GM23338 (cell line): ENCODE results near the gene AKR1C2. TPM values are rescaled to one million over a fixed set of nuclear protein-coding genes. Genes with fewer than 3 reads are reported as not detected.

Experiments used
- ATAC-seq: fragments of 200-7000 bp; cut with Tn5 transposase; 3 replicates; pipeline ENCODE4 v1.9.1; 2020
- DNase-seq: peaks from one replicate; pipeline ENCODE4 v3.0.0-alpha.2; 2015; ENCODE audit warnings: low spot score
- H2AFZ ChIP-seq: fragments of 200-600 bp; sonication (generic); 2 replicates; pipeline ENCODE4 v1.8.0; 2016; ENCODE audit warnings: antibody characterized with exemption, mild to moderate bottlenecking, moderate library complexity
- H3F3A ChIP-seq: fragments of 200-600 bp; sonication (generic); replicated peaks from 2 replicates; pipeline ENCODE4 v1.8.0; 2017; ENCODE audit warnings: antibody characterized with exemption, mixed run types, low read depth
- H3K27ac ChIP-seq: fragments of 200-600 bp; sonication (generic); 2 replicates; pipeline ENCODE4 v1.6.1; 2016; ENCODE audit warnings: low read depth
- H3K27me3 ChIP-seq: fragments of 200-600 bp; sonication (generic); 2 replicates; pipeline ENCODE4 v1.8.0; 2016; ENCODE audit warnings: mild to moderate bottlenecking, mixed run types, moderate library complexity; ENCODE audit not compliant: insufficient read depth
- H3K36me3 ChIP-seq: fragments of 200-600 bp; sonication (generic); 2 replicates; pipeline ENCODE4 v1.8.0; 2016; ENCODE audit warnings: mild to moderate bottlenecking; ENCODE audit not compliant: insufficient read depth
- H3K4me1 ChIP-seq: fragments of 200-600 bp; sonication (generic); 2 replicates; pipeline ENCODE4 v1.8.0; 2016; ENCODE audit warnings: mild to moderate bottlenecking, moderate library complexity; ENCODE audit not compliant: insufficient read depth
- H3K4me2 ChIP-seq: fragments of 200-600 bp; sonication (generic); 2 replicates; pipeline ENCODE4 v1.7.1; 2017; ENCODE audit warnings: mixed run types
- H3K4me3 ChIP-seq: fragments of 200-600 bp; sonication (generic); 2 replicates; pipeline ENCODE4 v1.6.1; 2016; ENCODE audit warnings: mixed run types
- H3K79me2 ChIP-seq: fragments of 200-600 bp; sonication (generic); replicated peaks from 2 replicates; pipeline ENCODE4 v1.8.0; 2017; ENCODE audit warnings: mild to moderate bottlenecking; ENCODE audit not compliant: insufficient read depth
- H3K9me2 ChIP-seq: fragments of 200-600 bp; sonication (generic); 2 replicates; pipeline ENCODE4 v1.8.0; 2017; ENCODE audit not compliant: insufficient read depth
- H4K20me1 ChIP-seq: fragments of 200-600 bp; sonication (generic); replicated peaks from 2 replicates; pipeline ENCODE4 v1.8.0; 2017; ENCODE audit warnings: mild to moderate bottlenecking; ENCODE audit not compliant: insufficient read depth
- H3K27ac Mint-ChIP-seq: 2 replicates; pipeline ENCODE4 v1.8.0; 2020; ENCODE audit warnings: inconsistent platforms, mild to moderate bottlenecking, moderate library complexity, mixed read lengths
- H3K27me3 Mint-ChIP-seq: 3 replicates; pipeline ENCODE4 v1.8.0; 2022; ENCODE audit warnings: low read depth, mild to moderate bottlenecking, moderate library complexity, mixed read lengths, inconsistent platforms; ENCODE audit not compliant: insufficient read depth, poor library complexity
- H3K36me3 Mint-ChIP-seq: 3 replicates; pipeline ENCODE4 v1.8.0; 2021; ENCODE audit warnings: low read depth, mild to moderate bottlenecking, inconsistent platforms, moderate library complexity, mixed read lengths
- H3K4me1 Mint-ChIP-seq: 3 replicates; pipeline ENCODE4 v1.8.0; 2020; ENCODE audit warnings: mild to moderate bottlenecking, inconsistent platforms, mixed read lengths
- H3K4me3 Mint-ChIP-seq: 3 replicates; pipeline ENCODE4 v1.8.0; 2021; ENCODE audit warnings: moderate library complexity, mild to moderate bottlenecking, inconsistent platforms, mixed read lengths
- H3K9me3 Mint-ChIP-seq: 3 replicates; pipeline ENCODE4 v1.8.0; 2020; ENCODE audit warnings: moderate library complexity, mild to moderate bottlenecking, inconsistent platforms, mixed read lengths
- JUNB ChIP-seq: IDR thresholded peaks from one replicate; pipeline ENCODE4 v1.6.1; 2016; ENCODE audit warnings: antibody characterized with exemption; ENCODE audit not compliant: unreplicated experiment
- POLR2AphosphoS5 ChIP-seq: IDR thresholded peaks from 2 replicates; pipeline ENCODE4 v1.6.1; 2016; ENCODE audit warnings: antibody characterized with exemption, low read depth
- STAT1 ChIP-seq: IDR thresholded peaks from one replicate; pipeline ENCODE4 v1.6.1; 2016; ENCODE audit warnings: antibody characterized with exemption; ENCODE audit not compliant: unreplicated experiment
- ZNF331 ChIP-seq: fragments of 250-450 bp; sonication (Bioruptor Pico); IDR thresholded peaks from 2 replicates; pipeline ENCODE4 v1.5.0; 2020; ENCODE audit warnings: low read depth, mild to moderate bottlenecking, moderate library complexity
- polyA plus RNA-seq: library from polyadenylated mRNA; unstranded; fragments of >200 nt; fragmentation: Nextera tagmentation; extraction: Ambion mirVana; gene quantifications from 2 replicates; pipeline ENCODE4 v1.2.1, GENCODE V29; 2016
- total RNA-seq: library from RNA; depleted of rRNA; stranded (reverse); fragments of >200 nt; shearing (Covaris generic); gene quantifications from 2 replicates; pipeline ENCODE4 v1.2.3, GENCODE V29; 2014
- TF ChIP-seq, protein P1 (sequence below): fragments of 250-450 bp; sonication (Bioruptor Pico); IDR thresholded peaks from 2 replicates; pipeline ENCODE4 v1.5.0; 2020; ENCODE audit warnings: mild to moderate bottlenecking, moderate library complexity

The AKR1C2 gene
- total and polyA plus RNA-seq, 2 experiments from 2014 or later: 0.35 to 0.86 TPM

DNA sequence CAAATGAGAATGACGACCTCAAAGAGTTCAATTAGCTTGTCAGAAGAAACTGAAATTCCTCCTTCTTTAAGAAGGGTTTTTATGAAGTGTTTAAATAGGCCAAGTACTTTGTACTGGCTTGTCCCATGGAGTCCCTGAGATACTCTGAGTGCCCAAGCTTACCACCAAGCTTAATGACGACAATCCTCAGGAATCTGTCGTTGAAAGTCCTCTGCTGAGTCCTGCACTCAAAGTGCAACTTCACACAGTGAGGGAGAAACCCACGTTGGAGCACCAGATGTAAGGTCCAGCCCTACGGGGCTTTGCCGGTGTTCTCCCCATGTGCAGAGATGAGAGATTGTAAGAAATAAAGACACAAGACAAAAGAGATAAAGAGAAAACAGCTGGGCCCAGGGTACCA lies 42.8 kb upstream of the AKR1C2 start:
- Histone ChIP-seq H3K4me3 (no peak overlapping the region), H3K27me3 (no peaks in the 10 kb centered on the region), H2AFZ (no peak overlapping the region), H3K4me2 (no peak overlapping the region), H3K79me2 (no peaks in the 10 kb centered on the region), H3K9me2 (no peaks in the 10 kb centered on the region), H3K27ac (no peak overlapping the region), H4K20me1 (no peaks in the 10 kb centered on the region), H3F3A (no peaks in the 10 kb centered on the region), H3K4me1 (no peaks in the 10 kb centered on the region), H3K36me3 (no peaks in the 10 kb centered on the region)
- TF ChIP-seq STAT1 (no peak), JUNB (no peak)
- no peaks in the 10 kb centered on the region for H3K4me1 Mint-ChIP-seq
- no peak overlapping the region for H3K4me3 Mint-ChIP-seq
- no peak overlapping the region for H3K27ac Mint-ChIP-seq
- no peaks in the 10 kb centered on the region for H3K36me3 Mint-ChIP-seq
- no peak for ATAC-seq
- H3K27me3 Mint-ChIP-seq: no peaks in the 10 kb centered on the region
- no peak for DNase-seq
- peaks cover 3% of the 10 kb centered on the region; the same call in 1 of the 3 replicates for H3K9me3 Mint-ChIP-seq

DNA sequence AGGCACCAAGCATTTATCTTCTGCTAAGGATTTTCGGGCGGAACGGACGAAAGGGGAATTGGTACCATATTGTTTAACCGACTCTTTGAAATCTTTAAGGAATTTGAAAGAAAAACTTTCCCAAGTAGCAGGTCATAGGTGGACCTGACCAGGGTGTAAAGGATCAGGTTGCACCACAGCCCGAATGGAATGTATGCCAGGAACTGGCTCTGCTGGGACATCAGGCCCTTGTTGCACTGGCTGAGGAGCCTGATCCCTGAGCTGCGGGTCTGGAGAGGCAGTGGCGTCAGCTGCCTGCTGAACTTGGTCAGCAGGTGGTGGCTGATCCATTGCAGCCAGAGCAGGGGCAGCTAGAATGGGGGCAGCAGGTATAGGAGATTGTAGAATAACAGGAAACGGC lies 41.4 kb upstream of the AKR1C2 start:
- Histone ChIP-seq H3K4me3 (no peak overlapping the region), H3K79me2 (no peaks in the 10 kb centered on the region), H4K20me1 (no peaks in the 10 kb centered on the region), H3K4me2 (no peak overlapping the region), H3K27ac (no peak overlapping the region), H3K27me3 (no peaks in the 10 kb centered on the region), H3F3A (no peaks in the 10 kb centered on the region), H3K4me1 (no peaks in the 10 kb centered on the region), H2AFZ (no peak overlapping the region), H3K36me3 (no peaks in the 10 kb centered on the region), H3K9me2 (no peaks in the 10 kb centered on the region)
- Mint-ChIP-seq H3K36me3 (no peaks in the 10 kb centered on the region), H3K27ac (no peak overlapping the region), H3K4me1 (no peaks in the 10 kb centered on the region), H3K4me3 (no peak overlapping the region), H3K9me3 (peaks cover 3% of the 10 kb centered on the region; the same call in 1 of the 3 replicates), H3K27me3 (no peaks in the 10 kb centered on the region)
- no peak for ATAC-seq
- no peak for DNase-seq
- no peak for TF ChIP-seq STAT1

DNA sequence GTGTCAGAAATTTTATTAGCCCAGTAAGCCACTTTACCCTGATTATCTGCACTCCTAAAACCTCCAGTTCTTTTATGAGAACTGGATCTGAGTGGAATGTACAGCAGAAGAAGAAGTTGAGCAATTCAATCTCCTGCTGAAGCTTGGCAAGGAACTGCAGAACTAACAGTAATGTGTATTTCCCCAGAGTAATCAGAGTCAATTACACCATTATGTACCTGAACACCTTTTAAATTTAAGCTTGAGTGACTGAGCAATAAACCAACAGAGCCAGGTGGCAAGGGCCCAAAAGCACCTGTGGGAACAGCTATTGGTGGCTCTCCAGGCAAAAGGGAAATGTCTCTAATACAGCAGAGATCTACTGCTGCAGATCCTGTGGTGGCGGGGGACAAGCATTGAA lies 40.1 kb upstream of the AKR1C2 start:
- no peak overlapping the region for H3K4me3 Mint-ChIP-seq
- no peaks in the 10 kb centered on the region for H4K20me1 ChIP-seq
- ATAC-seq: no peak

DNA sequence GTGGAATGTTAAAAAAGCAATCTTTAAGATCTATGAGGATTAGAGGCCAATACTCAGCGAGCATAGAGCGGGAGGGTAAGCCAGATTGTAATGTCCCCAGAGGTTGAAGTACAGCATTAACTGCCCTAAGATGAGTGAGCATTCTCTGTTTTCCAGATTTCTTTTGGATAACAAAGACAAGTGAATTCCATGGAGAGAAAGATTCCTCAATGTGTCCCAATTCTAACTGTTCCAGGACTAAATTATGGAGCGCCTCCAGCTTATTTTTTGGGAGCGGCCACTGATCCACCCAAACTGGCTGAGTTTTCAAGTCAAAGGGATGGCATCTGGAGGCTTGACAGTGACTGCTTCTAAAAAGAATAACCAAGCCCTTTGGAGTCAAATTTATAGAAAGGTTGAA lies 39.3 kb upstream of the AKR1C2 start:
- Mint-ChIP-seq H3K9me3 (peaks cover 3% of the 10 kb centered on the region; the same call in 1 of the 3 replicates), H3K27ac (no peak overlapping the region), H3K36me3 (no peaks in the 10 kb centered on the region), H3K4me1 (no peaks in the 10 kb centered on the region), H3K4me3 (no peak overlapping the region), H3K27me3 (no peaks in the 10 kb centered on the region)
- H3K4me2 ChIP-seq: no peak overlapping the region
- no peaks in the 10 kb centered on the region for H4K20me1 ChIP-seq
- ATAC-seq (no peak), DNase-seq (no peak)
- H2AFZ ChIP-seq: no peak overlapping the region
- H3K9me2 ChIP-seq: 0 out of 2 replicates have a peak, but pooled peaks cover 2% of the 10 kb centered on the region
- TF ChIP-seq POLR2AphosphoS5: no peak
- TF ChIP-seq, protein P1, sequence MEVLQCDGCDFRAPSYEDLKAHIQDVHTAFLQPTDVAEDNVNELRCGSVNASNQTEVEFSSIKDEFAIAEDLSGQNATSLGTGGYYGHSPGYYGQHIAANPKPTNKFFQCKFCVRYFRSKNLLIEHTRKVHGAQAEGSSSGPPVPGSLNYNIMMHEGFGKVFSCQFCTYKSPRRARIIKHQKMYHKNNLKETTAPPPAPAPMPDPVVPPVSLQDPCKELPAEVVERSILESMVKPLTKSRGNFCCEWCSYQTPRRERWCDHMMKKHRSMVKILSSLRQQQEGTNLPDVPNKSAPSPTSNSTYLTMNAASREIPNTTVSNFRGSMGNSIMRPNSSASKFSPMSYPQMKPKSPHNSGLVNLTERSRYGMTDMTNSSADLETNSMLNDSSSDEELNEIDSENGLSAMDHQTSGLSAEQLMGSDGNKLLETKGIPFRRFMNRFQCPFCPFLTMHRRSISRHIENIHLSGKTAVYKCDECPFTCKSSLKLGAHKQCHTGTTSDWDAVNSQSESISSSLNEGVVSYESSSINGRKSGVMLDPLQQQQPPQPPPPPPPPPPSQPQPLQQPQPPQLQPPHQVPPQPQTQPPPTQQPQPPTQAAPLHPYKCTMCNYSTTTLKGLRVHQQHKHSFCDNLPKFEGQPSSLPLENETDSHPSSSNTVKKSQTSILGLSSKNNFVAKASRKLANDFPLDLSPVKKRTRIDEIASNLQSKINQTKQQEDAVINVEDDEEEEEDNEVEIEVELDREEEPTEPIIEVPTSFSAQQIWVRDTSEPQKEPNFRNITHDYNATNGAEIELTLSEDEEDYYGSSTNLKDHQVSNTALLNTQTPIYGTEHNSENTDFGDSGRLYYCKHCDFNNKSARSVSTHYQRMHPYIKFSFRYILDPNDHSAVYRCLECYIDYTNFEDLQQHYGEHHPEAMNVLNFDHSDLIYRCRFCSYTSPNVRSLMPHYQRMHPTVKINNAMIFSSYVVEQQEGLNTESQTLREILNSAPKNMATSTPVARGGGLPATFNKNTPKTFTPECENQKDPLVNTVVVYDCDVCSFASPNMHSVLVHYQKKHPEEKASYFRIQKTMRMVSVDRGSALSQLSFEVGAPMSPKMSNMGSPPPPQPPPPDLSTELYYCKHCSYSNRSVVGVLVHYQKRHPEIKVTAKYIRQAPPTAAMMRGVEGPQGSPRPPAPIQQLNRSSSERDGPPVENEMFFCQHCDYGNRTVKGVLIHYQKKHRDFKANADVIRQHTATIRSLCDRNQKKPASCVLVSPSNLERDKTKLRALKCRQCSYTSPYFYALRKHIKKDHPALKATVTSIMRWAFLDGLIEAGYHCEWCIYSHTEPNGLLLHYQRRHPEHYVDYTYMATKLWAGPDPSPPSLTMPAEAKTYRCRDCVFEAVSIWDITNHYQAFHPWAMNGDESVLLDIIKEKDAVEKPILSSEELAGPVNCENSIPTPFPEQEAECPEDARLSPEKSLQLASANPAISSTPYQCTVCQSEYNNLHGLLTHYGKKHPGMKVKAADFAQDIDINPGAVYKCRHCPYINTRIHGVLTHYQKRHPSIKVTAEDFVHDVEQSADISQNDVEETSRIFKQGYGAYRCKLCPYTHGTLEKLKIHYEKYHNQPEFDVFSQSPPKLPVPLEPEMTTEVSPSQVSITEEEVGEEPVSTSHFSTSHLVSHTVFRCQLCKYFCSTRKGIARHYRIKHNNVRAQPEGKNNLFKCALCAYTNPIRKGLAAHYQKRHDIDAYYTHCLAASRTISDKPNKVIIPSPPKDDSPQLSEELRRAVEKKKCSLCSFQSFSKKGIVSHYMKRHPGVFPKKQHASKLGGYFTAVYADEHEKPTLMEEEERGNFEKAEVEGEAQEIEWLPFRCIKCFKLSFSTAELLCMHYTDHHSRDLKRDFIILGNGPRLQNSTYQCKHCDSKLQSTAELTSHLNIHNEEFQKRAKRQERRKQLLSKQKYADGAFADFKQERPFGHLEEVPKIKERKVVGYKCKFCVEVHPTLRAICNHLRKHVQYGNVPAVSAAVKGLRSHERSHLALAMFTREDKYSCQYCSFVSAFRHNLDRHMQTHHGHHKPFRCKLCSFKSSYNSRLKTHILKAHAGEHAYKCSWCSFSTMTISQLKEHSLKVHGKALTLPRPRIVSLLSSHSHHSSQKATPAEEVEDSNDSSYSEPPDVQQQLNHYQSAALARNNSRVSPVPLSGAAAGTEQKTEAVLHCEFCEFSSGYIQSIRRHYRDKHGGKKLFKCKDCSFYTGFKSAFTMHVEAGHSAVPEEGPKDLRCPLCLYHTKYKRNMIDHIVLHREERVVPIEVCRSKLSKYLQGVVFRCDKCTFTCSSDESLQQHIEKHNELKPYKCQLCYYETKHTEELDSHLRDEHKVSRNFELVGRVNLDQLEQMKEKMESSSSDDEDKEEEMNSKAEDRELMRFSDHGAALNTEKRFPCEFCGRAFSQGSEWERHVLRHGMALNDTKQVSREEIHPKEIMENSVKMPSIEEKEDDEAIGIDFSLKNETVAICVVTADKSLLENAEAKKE (CRISPR knock-in tag): no peak
- H3K36me3 ChIP-seq: no peaks in the 10 kb centered on the region
- no peaks in the 10 kb centered on the region for H3K79me2 ChIP-seq
- no peaks in the 10 kb centered on the region for H3K4me1 ChIP-seq
- H3K27ac ChIP-seq: no peak overlapping the region
- no peaks in the 10 kb centered on the region for H3F3A ChIP-seq
- no peaks in the 10 kb centered on the region for H3K27me3 ChIP-seq
- H3K4me3 ChIP-seq: no peak overlapping the region

More for the DNA sequence above, 40.1 kb upstream of the AKR1C2 start:
- no peak overlapping the region for H3K4me2 ChIP-seq
- no peak for DNase-seq
- Mint-ChIP-seq H3K27me3 (no peaks in the 10 kb centered on the region), H3K36me3 (no peaks in the 10 kb centered on the region), H3K9me3 (peaks cover 3% of the 10 kb centered on the region; the same call in 1 of the 3 replicates), H3K27ac (no peak overlapping the region), H3K4me1 (no peaks in the 10 kb centered on the region)
- H3K36me3 ChIP-seq: no peaks in the 10 kb centered on the region
- no peaks in the 10 kb centered on the region for H3K27me3 ChIP-seq
- no peaks in the 10 kb centered on the region for H3K4me1 ChIP-seq
- H3K79me2 ChIP-seq: no peaks in the 10 kb centered on the region
- TF ChIP-seq ZNF331: no peak
- no peak for TF ChIP-seq POLR2AphosphoS5
- no peak overlapping the region for H2AFZ ChIP-seq
- H3F3A ChIP-seq: no peaks in the 10 kb centered on the region
- 0 out of 2 replicates have a peak, but pooled peaks cover 2% of the 10 kb centered on the region for H3K9me2 ChIP-seq
- no peak overlapping the region for H3K4me3 ChIP-seq
- no peak overlapping the region for H3K27ac ChIP-seq
